22Rv1 (cell line): ENCODE measurements around the gene ANXA2R.
"Not testable (repeated sequence)": the region's sequence is repeated elsewhere in the genome, so short reads cannot be mapped to it uniquely, and the experiment has no call there.

Source experiments
- H3K27ac ChIP-seq: fragments of 450-650 bp; 2 replicates; pipeline ENCODE4 v1.5.1; 2017
- ZFX ChIP-seq: fragments of 450-650 bp; IDR thresholded peaks from 2 replicates; pipeline ENCODE4 v1.6.1; 2017; ENCODE audit warnings: antibody characterized with exemption, borderline replicate concordance
- TF ChIP-seq, protein P1 (sequence below): fragments of 450-650 bp; IDR thresholded peaks from 2 replicates; pipeline ENCODE4 v1.5.1; 2017; ENCODE audit warnings: mild to moderate bottlenecking

ANXA2R gene

DNA sequence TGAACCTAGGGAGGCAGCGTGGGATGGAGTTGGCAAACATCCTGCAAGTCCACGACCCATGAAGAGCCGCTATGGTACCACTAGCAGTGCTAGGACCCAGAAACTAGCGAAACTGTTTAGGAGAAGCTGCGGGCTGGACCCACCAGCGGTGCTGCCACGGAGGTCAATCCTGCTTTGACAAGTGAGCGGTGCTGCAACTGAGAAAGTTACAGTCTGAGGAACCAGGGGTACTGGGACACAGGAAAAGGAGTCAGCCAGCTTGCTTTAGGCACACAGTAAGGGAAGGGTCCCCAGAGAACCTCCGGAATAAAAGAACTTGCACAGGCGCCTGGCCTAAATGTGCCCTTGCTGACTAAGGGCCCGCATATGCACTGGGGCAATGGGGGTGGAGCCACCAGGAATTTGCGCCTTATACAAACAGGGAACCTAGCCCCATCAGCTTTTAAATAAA is 23.6 kb upstream of the ANXA2R start:
- TF ChIP-seq, protein P1, sequence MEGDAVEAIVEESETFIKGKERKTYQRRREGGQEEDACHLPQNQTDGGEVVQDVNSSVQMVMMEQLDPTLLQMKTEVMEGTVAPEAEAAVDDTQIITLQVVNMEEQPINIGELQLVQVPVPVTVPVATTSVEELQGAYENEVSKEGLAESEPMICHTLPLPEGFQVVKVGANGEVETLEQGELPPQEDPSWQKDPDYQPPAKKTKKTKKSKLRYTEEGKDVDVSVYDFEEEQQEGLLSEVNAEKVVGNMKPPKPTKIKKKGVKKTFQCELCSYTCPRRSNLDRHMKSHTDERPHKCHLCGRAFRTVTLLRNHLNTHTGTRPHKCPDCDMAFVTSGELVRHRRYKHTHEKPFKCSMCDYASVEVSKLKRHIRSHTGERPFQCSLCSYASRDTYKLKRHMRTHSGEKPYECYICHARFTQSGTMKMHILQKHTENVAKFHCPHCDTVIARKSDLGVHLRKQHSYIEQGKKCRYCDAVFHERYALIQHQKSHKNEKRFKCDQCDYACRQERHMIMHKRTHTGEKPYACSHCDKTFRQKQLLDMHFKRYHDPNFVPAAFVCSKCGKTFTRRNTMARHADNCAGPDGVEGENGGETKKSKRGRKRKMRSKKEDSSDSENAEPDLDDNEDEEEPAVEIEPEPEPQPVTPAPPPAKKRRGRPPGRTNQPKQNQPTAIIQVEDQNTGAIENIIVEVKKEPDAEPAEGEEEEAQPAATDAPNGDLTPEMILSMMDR, result no peak
- no peak for TF ChIP-seq ZFX
- H3K27ac ChIP-seq, result peak overlapping the region; percentile 96

GRCh38 chr5:43061352-43062075 is 21.4 kb upstream of the ANXA2R start:
- H3K27ac ChIP-seq, result no peak overlapping the region
- no peak for TF ChIP-seq ZFX
- TF ChIP-seq, protein P1, result no peak

DNA sequence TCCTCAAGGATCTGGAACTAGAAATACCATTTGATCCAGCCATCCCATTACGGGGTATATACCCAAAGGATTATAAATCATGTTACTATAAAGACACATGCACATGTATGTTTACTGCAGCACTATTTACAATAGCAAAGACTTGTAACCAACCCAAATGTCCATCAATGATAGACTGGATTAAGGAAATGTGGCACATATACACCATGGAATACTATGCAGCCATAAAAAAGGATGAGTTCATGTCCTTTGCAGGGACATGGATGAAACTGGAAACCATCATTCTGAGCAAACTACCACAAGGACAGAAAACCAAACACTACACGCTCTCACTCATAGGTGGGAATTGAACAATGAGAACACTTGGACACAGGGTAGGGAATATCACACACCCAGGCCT is 19.9 kb upstream of the ANXA2R start:
- H3K27ac ChIP-seq, result not testable (repeated sequence)

DNA sequence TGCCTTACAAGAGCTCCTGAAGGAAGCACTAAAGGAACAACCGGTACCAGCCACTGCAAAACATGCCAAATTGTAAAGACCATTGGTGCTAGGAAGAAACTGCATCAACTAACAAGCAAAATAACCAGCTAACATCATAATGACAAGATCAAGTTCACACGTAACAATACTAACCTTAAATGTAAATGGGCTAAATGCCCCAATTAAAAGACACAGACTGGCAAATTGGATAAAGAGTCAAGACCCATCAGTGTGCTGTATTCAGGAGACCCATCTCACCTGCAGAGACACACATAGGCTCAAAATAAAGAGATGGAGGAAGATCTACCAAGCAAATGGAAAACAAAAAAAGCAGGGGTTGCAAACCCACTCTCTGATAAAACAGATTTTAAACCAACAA is 15.0 kb upstream of the ANXA2R start:
- not testable (repeated sequence) for H3K27ac ChIP-seq

GRCh38 chr5:43051684-43052083 is 11.6 kb upstream of the ANXA2R start:
- TF ChIP-seq ZFX, result no peak
- TF ChIP-seq, protein P1, result no peak
- no peak overlapping the region for H3K27ac ChIP-seq

DNA sequence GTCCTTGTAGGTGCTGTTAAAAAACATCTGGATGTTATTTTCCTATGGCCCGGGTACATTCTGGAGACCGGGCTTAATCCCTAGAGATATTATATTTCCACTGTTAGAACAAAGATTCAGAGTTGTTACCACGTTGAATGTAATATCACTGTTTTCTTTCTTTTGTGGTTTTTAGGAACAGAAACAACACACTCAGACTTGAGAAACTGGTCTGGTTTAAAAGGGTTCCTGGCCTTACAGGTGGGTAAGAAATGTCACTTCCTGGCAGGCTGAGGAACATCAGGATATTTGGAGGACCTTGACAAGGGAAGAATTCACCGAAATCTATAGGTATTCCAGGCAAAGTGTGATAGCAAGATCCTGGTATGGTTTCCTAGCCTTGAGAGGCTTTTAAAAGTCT is 10.3 kb upstream of the ANXA2R start:
- no peak overlapping the region for H3K27ac ChIP-seq
- TF ChIP-seq ZFX, result no peak
- TF ChIP-seq, protein P1, result no peak

GRCh38 chr5:43049236-43049635 is 9.1 kb upstream of the ANXA2R start:
- TF ChIP-seq, protein P1, result no peak
- no peak for TF ChIP-seq ZFX
- no peak overlapping the region for H3K27ac ChIP-seq

- TF ChIP-seq, protein P1, result no peak
- TF ChIP-seq ZFX, result no peak
Measured at GRCh38 chr5:43046474-43046873, 6.4 kb upstream of the ANXA2R start.

More at GRCh38 chr5:43046474-43046873, 6.4 kb upstream of the ANXA2R start:
- no peak overlapping the region for H3K27ac ChIP-seq
